Mesenteric fat pad (tissue), 1 donor: ENCODE data around the gene STRIT1. TPM values are rescaled to one million over a fixed set of nuclear protein-coding genes. Genes with fewer than 3 reads are reported as not detected.
"Not testable (repeated sequence)": the region's sequence is repeated elsewhere in the genome, so short reads cannot be mapped to it uniquely, and the experiment has no call there.

Experiments
- DNase-seq: peaks from one replicate; pipeline ENCODE4 v3.0.0-alpha.2; 2020; ENCODE audit warnings: low spot score
- total RNA-seq: library from RNA; stranded (reverse); fragmentation: NEBNext Ultra II Directional; extraction: Animal tissue kit (Norgen Biotek cat#: 25700); gene quantifications from one replicate; pipeline ENCODE4 v1.2.1, GENCODE V29; 2021
- donor health status: DM: yes; HTN: yes; CAD: no.

The STRIT1 gene
- total RNA-seq, 1 donor from 2014 or later: not detected

DNA sequence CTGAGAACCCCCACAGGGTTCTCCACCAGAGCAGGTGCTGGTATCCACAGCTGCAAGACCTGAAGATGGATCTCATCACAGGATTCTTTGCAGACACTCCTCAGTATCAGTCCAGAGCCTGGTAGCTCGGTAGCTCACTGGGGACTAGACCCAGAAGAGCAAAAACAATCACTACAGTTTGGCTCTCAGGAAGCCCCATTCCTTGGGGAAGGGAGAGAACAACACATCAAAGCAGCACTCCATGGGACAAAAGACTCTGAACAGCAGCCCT is 22.2 kb downstream of the STRIT1 start:
- DNase-seq: no peak

DNA sequence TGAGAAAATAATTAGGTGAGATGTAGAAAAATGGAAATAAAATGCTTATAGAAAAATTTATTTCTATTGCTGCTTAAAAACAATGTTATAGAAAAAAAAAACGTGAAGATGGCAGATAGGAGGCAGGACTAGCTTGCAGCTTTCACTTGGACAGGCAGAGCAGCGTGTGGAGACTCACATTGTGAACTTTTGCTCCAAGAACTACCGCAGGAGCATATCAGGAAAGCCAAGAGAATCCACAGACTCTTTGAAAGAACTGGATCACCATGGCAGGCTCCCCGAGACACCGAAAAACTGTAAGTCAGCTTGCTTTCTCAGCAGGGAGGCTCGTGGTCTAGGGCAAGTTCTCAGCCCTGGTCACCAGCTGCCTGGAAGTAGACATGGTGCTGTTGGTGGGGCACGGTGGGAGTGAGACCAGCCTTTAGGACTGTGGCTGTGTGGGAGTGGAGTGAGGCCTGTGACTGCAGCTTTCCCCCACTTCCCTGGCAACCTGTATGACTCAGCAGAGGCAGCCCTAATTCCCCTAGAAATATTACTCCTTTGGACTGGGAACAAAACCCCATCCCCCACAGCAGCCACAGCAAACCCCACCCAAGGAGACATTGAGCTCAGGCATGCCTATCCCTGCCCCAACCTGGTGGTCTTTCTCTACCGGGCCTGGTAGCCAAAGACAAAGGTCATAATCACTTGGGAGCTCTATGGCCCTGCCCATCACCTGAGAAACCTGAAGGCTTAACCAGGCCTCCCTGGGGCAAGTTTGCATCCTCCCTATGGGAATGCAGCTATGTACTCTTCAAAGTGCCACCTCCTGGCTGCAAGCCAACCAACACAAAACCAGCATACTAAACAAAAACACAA is 22.8 kb downstream of the STRIT1 start:
- DNase-seq: no peak

DNA sequence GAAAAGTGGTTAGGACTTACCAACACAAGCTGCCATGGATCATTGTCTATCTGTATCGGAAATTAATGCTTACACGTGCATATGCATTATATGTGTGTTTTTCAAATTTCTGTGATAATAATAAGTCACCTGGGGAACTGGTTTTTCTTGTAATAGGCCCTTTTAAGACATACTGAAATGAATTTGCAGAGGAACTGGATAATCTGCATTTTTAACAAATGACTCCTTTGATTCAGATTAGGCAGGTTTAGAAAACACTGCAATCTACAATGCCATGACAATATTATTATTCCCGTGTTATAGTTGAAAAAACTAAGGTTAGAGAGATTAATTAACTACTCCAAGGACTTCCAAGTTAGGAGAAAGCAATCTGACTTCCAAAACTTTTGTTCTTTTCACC is 23.4 kb downstream of the STRIT1 start:
- no peak for DNase-seq

DNA sequence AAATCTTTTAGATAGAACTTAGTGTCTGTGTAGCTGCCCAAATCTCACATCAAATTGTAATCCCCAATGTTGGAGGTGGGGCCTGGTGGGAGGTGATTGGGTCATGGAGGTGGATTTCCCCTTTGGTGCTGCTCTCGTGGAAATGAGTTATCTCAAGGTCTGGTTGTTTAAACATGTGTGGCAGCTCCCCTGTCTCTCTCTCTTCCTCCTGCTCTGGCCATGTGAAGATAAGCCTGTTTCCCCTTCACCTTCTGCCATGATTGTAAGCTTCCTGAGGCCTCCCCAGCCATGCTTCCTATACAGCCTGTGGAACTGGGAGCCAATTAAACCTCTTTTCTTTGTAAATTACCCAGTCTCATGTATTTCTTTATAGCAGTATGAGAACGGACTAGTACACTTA is 30.6 kb downstream of the STRIT1 start:
- not testable (repeated sequence) for DNase-seq

DNA sequence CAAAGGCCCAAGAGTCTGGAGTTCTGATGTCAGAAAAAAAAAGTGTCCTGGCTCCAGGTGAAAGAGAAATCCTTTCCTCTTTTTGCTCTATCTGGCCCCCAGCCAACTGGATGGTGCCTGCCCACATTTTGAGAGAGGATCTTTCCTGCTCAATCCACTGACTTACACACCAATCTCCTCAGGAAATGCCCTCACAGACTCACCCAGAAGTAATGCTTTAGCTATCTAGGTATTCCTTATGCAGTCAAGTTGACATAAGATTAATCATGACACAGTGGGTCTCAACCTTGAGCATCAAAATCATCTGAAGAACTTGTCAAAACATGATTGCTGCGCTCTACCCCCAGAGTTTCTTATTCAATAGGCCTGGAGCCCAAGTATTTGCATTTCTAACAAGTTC is 31.2 kb downstream of the STRIT1 start:
- DNase-seq: no peak

DNA sequence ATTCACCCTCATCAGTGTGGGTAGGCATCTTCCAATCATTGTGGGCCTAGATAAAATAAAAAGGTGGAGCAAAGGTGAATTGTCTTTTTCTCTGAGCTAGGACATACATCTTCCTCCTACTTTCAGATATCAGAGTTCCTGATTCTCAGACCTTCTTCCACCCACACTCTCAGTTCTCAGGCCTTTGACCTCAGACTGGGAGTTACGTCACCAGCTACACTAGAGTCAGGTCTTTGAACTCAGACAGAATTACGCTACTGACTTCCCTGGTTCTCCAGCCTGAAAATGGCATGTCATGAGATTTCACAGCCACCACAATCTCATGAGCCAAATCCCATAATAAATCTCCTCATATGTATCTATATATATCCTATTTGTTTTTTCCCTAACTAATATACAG is 39.0 kb downstream of the STRIT1 start:
- no peak for DNase-seq

DNA sequence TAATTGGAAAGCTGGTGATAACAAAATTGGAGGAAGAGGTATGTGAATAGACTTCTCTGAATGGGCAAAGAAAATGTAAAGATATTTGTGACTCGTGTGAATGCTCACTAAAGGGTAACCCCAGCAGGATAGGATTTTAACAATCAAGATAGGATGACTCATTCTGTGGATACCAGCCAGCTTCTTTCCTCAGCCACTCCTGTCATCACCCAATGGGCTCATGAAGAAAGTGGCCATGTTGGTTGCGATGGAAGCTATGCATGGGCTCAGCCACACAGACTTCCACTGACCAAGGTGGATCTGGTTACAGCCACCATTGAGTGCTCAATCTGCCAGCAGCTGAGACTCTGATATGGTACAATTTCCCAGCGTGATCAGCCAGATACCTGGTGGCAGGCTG is 40.9 kb downstream of the STRIT1 start:
- no peak for DNase-seq

DNA sequence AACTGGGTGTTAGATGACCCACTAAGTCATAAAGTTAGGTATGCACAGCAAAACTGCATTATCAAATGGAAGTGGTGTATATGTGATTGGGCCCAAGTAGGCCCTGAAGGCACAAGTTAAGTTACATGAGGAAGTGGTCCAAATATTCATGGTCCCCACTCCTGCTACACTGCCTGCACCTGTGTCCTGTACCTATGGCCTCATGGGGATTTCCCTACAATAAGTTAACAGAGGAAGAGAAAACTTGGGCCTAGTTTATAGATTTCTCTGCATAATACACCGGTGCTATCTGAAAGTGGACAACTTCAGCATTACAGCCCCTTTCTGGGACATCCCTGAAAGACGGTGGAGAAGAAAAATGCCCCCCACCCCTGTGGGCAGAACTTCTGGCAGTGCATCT is 41.5 kb downstream of the STRIT1 start:
- no peak for DNase-seq

DNA sequence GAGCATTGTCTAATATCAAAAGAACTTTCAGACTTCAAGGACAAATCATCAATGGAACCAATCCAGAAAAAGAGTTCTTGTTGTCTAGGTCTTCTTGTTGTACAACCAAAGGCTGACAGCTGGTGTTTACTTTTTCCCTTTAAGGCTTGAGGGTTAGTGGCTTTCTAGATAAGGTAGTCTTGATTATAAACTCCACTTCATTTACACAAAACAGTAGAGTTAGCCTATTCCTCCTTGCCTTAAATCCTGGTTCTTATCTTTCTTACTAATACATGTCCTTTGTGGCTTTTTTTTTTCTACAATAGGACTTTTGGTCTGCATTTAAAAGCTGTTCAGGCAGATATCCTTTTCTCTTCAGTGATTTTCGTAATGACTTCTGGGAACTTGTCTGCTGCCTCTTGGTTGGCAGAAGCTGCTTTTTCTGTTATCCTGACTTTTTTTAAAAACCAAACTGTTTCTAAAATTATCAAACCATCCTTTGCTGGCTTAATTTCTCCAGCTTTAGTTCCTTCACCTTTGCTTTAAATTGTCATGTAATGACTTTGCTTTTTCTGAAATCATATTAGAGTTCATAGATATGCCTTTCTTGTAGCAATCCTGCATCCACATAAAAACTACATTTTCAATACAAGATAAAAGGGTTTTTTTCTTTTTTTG is 44.8 kb downstream of the STRIT1 start:
- no peak for DNase-seq

DNA sequence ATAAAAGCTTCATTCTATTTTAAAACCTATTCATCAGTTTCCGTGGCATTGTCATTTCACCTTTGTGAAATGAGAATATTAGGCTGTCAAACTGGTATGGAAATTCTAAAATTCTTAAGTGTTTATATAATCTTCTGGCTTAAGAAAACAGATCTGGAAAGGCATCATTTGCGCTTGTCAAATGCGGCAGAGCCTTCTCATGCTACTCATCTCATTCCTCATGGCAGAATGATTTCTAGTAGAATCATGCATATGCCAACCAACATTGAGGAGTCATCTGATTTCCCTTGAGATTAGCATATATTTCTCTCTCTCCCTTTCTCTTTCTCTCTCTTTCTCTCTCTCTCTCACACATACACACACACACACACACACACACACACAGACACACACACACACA is 48.8 kb downstream of the STRIT1 start:
- DNase-seq: no peak

DNA sequence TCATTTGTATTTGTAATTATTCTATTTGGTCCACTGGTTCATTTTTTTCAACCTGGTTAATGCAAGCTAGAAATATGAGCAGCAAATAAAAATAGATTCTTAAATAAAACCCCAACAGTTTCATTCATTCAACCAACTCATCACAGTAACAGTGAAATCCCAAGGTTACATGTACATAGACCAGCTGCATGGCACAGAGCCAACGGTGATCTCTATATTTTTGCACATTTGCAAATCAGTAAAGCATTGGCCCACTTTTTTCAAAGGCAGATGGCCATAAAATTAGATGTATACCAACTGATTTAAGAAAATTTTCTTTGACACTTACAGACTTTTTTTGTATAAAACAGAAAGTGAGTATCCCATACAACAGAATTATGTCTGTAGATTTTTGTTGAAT is 49.3 kb downstream of the STRIT1 start:
- DNase-seq: no peak

DNA sequence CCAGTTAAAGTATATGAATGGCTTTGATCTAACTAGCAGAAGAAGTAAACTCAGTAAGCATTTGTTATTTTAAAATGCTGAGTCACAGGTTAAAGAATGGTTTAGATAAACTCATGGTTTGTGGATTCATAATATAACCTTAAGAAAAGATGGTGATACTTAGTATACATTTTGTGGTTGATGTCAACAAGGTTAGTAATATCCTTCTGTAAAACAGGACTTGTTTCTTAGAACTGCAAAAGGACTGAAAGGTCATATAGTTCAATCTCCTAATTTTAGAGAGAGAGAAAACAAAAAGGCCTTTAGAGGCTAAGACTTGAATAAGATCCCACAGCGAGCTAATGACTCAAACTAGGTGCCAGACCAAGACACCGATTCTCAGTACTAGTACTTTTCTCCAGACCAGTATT is 50.0 kb downstream of the STRIT1 start:
- no peak for DNase-seq

DNA sequence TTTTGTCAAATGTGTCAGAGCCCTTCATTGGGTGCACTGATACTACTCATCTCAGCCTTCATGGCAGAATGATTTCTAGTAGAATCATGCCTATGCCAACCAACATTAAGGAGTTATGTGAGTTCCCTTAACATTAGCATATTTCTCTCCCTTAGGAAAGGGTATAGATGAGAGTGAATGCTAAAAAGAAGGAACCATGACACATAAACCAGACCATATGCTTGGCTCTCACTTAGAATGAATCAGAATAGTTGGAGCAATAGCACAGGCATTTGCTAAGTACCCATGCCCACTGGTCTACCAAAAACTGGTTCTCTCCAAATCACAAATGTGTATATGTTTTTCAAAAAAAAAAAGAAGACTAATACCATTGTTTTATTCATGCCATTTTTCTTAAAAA is 51.1 kb downstream of the STRIT1 start:
- no peak for DNase-seq

DNA sequence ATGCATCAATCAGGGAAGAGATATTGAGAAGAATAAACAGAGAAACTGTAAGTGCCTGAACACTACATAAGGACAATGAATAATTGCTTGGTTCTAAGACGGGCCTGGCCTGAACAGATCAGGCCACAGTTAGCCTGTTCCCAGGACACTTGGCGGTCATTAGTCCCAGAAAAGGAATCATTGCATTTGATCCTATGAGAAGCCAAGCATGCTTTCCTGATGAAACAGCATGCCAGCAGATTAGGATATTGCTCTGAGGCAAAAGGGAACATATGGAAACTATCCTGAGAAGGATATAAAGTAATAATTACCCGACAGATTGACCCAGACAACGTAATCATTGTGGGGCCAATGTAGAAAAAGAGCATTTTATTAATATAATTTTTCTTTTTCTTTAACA is 51.9 kb downstream of the STRIT1 start:
- DNase-seq: no peak

Other genes with a start within 250 kb of the STRIT1 start
- gene MME, start 213.4 kb downstream of the STRIT1 start, total RNA-seq: 138 TPM